Mesodermal cell (in vitro differentiated cells): ENCODE results near the gene TDRD9.

Experiments used
- H3K27ac ChIP-seq: 2 replicates; pipeline ENCODE4 v1.7.0; 2013; ENCODE audit warnings: mild to moderate bottlenecking, low read depth, low read length, moderate library complexity; ENCODE audit not compliant: severe bottlenecking
- H3K36me3 ChIP-seq: 2 replicates; pipeline ENCODE4 v1.7.1; 2013; ENCODE audit warnings: mild to moderate bottlenecking, low read length, moderate library complexity; ENCODE audit not compliant: control insufficient read depth, insufficient read depth
- H3K4me1 ChIP-seq: one replicate; pipeline ENCODE4 v1.7.1; 2013; ENCODE audit warnings: mild to moderate bottlenecking, low read length; ENCODE audit not compliant: insufficient read depth, control insufficient read depth, poor library complexity, severe bottlenecking
- H3K4me3 ChIP-seq: 2 replicates; pipeline ENCODE4 v1.7.0; 2013; ENCODE audit warnings: low read length, control low read depth, mild to moderate bottlenecking; ENCODE audit not compliant: insufficient read depth, poor library complexity, severe bottlenecking; ENCODE audit errors: extremely low read depth
- H3K9me3 ChIP-seq: 2 replicates; pipeline ENCODE4 v1.7.1; 2013; ENCODE audit warnings: mild to moderate bottlenecking, low read length, moderate library complexity; ENCODE audit not compliant: control insufficient read depth
- WGBS, 2 experiments: methylation state at CpG; one replicate each; pipeline ENCODE4 v1.1.5; 2013; ENCODE audit warnings: missing lambda C conversion rate in 2 of 2; ENCODE audit not compliant: insufficient coverage in 2 of 2; 5-methylcytosine and 5-hydroxymethylcytosine counted together

The TDRD9 gene

DNA sequence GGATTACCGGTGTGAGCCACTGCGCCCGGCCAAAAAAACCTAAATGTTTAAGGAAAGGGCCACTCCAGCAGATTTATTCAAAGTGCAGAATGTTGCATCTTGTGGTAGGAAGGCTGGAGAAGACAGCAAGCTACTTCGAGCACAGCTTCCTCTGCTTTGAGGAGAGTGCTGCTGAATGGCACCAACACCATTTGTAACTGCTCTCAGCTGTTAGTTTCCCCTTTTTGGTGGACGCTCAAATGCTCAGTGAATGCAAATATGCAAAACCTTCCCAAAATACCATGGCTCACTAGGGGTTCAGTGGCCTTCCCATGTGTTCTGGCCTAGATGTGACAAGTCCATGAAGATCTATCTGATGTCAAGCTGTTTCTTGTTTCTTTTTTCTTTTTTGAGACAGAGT, 2.9 kb upstream of the TDRD9 start:
- Histone ChIP-seq H3K4me1 (peaks cover 5% of the 10 kb centered on the region), H3K4me3 (no peak overlapping the region)
- 85 to 93% methylated on average over 5 of the region's 5 CpGs for WGBS, 2 experiments

DNA sequence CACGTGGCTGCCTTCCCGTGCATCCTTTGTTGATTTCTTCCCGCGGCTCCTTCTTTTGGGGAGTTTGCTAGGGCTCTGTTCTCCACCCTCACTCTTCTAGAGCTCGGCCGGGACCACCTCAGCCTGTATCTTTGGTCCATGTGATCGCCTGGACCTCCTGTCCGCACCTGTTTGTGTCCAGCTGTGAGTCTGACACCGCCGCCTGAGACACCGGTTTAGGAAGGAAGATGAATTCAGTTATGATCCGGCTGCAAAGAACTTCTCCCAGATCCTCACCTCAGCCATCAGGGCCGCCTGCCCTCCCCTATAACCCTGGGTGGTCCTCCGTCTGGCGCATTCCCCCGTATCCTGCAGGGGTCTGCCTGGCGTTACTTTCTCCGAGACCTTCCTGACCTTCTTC, 690 bp upstream of the TDRD9 start:
- Histone ChIP-seq H3K27ac (no peak overlapping the region), H3K4me1 (peaks cover 5% of the 10 kb centered on the region), H3K4me3 (no peak overlapping the region), H3K36me3 (no peaks in the 10 kb centered on the region), H3K9me3 (no peaks in the 10 kb centered on the region)
- WGBS, 2 experiments: 95 to 96% methylated on average over 16 to 17 of the region's 18 CpGs

More for the DNA sequence above, 2.9 kb upstream of the TDRD9 start:
- Histone ChIP-seq H3K9me3 (no peaks in the 10 kb centered on the region), H3K27ac (no peak overlapping the region), H3K36me3 (no peaks in the 10 kb centered on the region)

DNA sequence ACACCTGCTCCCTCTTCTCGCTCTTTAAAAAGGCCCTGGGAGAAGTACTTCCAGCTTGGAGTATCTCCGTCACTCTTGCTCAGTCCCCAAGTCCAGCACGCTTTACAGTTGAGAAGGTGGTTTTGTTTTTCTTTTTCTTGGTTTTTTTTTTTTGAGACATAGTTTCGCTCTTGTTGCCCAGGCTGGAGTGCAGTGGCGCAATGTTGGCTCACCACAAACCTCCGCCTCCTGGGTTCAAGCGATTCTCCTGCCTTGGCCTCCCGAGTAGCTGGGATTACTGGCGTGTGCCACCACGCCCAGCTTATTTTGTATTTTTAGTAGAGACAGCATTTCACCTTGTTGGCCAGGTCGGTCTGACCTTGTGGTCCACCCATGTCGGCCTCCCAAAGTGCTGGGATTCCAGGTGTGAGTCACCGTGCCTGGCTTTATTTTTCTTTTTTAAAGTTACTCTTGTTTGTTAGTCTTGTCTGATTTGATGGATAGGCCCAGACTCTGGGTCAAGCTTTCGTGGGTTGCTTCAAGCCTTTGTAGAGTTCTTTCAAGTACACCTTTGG, 1.9 kb downstream of the TDRD9 start:
- H3K4me1 ChIP-seq: no peaks in the 10 kb centered on the region
- no peaks in the 10 kb centered on the region for H3K9me3 ChIP-seq
- no peaks in the 10 kb centered on the region for H3K36me3 ChIP-seq
- H3K4me3 ChIP-seq: no peak overlapping the region
- H3K27ac ChIP-seq: no peak overlapping the region
- 93 to 95% methylated on average over 13 to 14 of the region's 14 CpGs for WGBS, 2 experiments

DNA sequence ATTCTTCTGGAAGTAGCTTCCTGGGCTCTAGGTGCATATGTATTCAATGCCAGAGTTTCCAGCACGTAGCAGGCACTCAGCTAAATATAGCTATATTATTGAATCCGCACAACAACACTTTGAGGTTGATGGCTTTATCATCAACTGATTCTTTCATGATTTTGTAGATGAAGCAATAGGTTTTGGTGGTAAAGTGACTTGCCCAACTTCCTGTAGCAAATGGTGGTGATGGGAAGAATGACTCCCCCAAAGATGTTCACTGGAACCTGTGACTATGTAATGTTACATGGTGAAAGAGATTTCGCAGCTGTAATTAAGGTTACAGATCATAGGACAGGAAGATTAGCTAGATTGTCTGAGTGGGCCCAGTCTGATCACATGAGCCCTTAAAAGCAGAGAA, 3.2 kb downstream of the TDRD9 start:
- H3K36me3 ChIP-seq: no peaks in the 10 kb centered on the region
- H3K9me3 ChIP-seq: no peaks in the 10 kb centered on the region
- no peak overlapping the region for H3K4me3 ChIP-seq
- no peak overlapping the region for H3K27ac ChIP-seq
- no peaks in the 10 kb centered on the region for H3K4me1 ChIP-seq
- WGBS, 2 experiments: 91 to 94% methylated on average over 1 to 2 of the region's 3 CpGs

DNA sequence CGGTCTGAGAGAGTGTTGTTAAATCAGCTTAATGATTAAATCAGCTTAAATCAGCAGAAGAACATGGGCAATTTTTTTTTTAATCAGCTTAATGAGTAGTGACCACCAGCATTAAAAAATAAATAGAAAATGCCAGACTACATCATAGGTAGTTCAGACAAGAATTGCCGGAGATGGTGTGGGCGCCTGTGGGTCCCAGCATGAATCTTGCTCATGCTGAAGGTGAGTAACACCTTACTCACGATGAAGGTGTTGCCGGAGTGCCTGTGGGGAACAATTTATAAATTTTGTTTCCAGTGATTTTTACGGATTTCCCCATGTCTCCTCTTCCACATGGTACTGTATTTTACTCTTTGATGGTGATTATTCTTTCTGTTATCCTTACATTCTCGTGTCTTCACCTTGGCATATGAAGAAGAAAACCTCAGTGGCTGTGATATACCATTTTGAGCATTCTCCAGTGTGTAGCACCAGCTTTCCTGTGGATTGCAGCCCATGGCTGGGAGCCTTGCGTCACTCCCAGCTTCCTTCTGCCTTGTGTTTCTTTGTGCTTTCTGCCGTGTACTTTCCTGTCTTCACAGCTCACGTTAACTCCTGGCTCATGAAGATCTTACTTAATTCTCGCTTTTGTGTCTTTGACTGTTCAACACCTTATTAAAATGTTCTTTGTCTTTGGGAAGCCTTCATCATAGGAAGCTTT, 4.7 kb downstream of the TDRD9 start:
- no peaks in the 10 kb centered on the region for H3K4me1 ChIP-seq
- H3K36me3 ChIP-seq: no peaks in the 10 kb centered on the region
- H3K4me3 ChIP-seq: no peak overlapping the region
- no peak overlapping the region for H3K27ac ChIP-seq
- WGBS, 2 experiments: 83 to 85% methylated on average over 5 to 8 of the region's 11 CpGs
- H3K9me3 ChIP-seq: no peaks in the 10 kb centered on the region

DNA sequence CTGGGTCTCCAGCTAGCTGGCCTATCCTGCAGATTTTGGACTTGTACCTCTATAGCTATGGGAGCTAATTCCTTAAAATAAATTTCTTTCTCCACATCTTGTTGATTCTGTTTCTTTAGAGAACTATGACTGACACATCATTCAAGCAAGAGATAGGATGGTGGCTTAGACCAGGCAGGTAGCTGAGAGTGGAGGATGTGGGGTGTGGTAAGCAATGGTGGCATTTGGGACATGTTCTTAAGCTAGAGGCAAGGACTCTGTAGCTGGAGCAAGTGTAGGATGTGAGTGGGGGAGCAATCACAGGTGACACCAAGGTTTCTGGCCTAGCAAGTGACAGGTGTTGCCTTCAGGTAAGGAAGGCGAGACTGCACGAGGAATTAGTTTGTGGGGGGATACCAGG, 6.8 kb downstream of the TDRD9 start:
- no peak overlapping the region for H3K4me3 ChIP-seq
- H3K9me3 ChIP-seq: no peaks in the 10 kb centered on the region
- 79 to 87% methylated on average over 2 of the region's 2 CpGs for WGBS, 2 experiments
- no peaks in the 10 kb centered on the region for H3K36me3 ChIP-seq
- no peak overlapping the region for H3K27ac ChIP-seq
- no peaks in the 10 kb centered on the region for H3K4me1 ChIP-seq

DNA sequence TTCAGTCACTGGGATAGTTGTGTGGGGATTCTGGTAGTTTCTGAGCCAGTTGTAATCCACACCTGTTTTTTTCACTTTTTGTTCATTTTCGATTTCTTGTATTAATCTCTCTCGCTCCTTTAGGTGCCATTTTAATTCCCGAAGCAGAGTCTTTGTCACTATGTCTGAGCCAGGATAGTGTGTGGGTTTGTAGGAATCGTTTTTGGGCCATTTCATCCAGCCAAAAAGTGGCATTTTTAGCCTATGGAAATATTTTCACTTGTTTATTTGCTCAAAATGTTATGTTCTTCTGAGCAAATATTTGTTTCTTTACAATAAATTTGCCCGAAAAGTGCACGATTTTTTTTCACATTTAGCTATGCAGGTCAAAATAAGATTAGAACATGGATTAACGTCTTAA, 13.2 kb downstream of the TDRD9 start:
- 69 to 78% methylated on average over 4 to 6 of the region's 7 CpGs for WGBS, 2 experiments
- Histone ChIP-seq H3K27ac (no peak overlapping the region), H3K4me3 (no peak overlapping the region), H3K36me3 (no peaks in the 10 kb centered on the region), H3K4me1 (no peaks in the 10 kb centered on the region), H3K9me3 (no peaks in the 10 kb centered on the region)

DNA sequence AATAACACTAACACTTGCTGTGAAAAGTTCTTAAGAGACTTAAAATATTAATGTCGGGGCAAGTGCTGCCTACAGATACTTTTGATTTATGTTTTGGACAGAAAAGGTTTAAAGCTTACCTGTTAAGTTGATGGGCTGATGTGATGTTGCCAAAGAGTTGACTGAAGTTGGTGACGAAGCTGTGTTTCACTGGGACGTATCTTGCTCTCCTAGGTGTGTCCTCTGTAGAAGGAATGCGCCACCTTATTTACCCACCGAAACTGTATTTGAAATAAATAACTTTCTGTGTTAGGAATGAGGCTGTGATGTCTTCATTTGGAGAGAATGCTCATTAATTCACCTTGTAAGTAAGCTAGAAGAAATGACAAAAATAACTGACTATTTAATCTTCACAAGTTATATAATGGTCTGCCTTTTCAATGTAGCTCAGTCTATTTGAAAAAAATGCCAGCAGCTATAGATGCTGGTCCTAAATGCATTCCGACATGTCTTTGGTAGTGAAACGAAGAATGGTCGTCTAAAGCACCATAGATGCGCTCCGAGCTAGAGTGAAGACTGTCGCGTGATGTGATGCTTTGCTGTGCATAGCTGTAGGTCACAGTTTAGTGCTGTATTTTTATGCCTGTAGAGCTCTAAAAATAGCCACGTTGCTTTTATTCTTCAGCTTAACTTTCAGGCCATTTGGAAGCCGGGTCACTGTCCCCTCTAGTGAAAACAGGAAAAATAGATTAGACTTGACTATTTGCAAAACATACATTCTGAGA, 13.9 kb downstream of the TDRD9 start, which contains the start of gene RD3L:
TSS of gene RD3L (minus strand) at position 557 of the 764 bp plus-strand sequence. CDS start 834 bp downstream, outside the sequence.
- H3K4me1 ChIP-seq: no peaks in the 10 kb centered on the region
- 86 to 90% methylated on average over 8 to 11 of the region's 14 CpGs for WGBS, 2 experiments
- no peaks in the 10 kb centered on the region for H3K9me3 ChIP-seq
- no peak within 1 kb of the TSS for H3K4me3 ChIP-seq
- H3K27ac ChIP-seq: no peak within 1 kb of the TSS
- no peaks in the 10 kb centered on the region for H3K36me3 ChIP-seq

DNA sequence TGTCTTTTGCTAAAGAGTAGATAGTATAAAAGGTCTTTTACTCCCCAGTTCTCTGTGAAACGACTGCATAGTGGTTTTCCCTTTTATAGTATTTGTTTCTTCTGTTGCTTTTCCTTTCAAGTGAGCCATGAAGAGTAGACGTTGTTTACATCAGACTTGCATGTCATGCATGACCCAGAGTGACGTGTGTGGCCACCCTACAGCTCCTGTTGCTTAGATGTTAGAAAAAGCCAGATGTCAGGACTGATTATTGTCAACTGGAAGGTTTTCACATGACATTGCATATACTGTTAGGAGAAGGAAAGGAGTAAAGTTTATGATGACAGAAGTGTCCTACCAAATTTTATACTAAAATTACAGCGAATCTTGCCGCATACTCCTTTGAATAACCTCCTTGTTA, 15.4 kb downstream of the TDRD9 start:
- Histone ChIP-seq H3K36me3 (no peaks in the 10 kb centered on the region), H3K27ac (no peak overlapping the region), H3K4me3 (no peak overlapping the region), H3K4me1 (no peaks in the 10 kb centered on the region), H3K9me3 (no peaks in the 10 kb centered on the region)
- 70 to 72% methylated on average over 3 of the region's 5 CpGs for WGBS, 2 experiments

DNA sequence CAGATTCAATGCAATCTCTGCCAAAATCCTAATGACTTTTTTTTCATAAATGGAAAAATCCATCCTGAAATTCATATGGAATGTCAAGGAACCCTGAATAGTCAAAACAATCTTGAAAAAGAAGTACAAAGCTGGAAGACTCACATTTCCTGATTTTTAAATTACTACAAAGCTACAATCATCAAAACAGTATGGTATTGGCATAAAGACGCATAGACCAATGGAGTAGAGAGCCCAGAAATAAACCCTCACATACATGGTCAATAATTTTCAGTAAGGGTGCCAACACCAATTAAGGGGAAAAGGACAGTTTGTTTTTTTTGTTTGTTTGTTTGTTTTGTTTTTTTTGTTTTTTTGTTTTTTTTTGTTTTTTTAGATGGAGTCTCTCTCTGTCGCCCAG, 18.7 kb downstream of the TDRD9 start:
- Histone ChIP-seq H3K27ac (no peak overlapping the region), H3K9me3 (no peaks in the 10 kb centered on the region), H3K36me3 (no peaks in the 10 kb centered on the region), H3K4me3 (no peak overlapping the region), H3K4me1 (no peaks in the 10 kb centered on the region)
- 67 to 100% methylated on average over 1 of the region's 2 CpGs for WGBS, 2 experiments

DNA sequence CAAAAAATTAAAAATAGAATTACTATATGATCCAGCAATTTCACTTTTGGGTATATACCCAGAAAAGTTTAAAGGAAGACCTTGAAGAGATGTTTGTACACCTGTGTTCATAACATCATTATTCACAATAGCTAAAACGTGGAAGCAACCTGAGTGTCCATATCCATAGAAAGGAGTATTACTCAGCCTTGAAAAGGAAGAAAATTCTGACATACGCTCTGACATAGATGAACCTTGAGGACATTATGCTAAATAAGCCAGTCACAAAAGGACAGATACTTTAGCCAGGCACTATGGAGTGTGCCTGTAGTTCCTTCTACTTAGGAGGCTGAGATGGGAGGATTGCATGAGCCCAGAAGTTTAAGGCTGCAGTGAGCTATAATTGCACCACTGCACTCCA, 20.2 kb downstream of the TDRD9 start:
- H3K27ac ChIP-seq: no peak overlapping the region
- 67 to 100% methylated on average over 1 to 2 of the region's 2 CpGs for WGBS, 2 experiments
- H3K36me3 ChIP-seq: no peaks in the 10 kb centered on the region
- H3K4me3 ChIP-seq: no peak overlapping the region
- H3K4me1 ChIP-seq: no peaks in the 10 kb centered on the region
- H3K9me3 ChIP-seq: no peaks in the 10 kb centered on the region
